Tibial nerve (tissue), 4 donors: ENCODE results near the gene BBC3. TPM values are rescaled to one million over a fixed set of nuclear protein-coding genes. Genes with fewer than 3 reads are reported as not detected.
A peak's percentile ranks its signal among the peaks of the same experiment; 100 is the strongest.
"Not testable (repeated sequence)": the region's sequence is repeated elsewhere in the genome, so short reads cannot be mapped to it uniquely, and the experiment has no call there.

Experiments
- DNase-seq, 2 donors: peaks; one replicate each; pipeline ENCODE4 v3.0.0-alpha.2; 2019; ENCODE audit warnings: low spot score in 2 of 2
- H3K27ac ChIP-seq, 4 donors: fragments of 200-600 bp; sonication (generic) in 3 of 4; one replicate each; pipeline ENCODE4 v1.5.1; 2017 to 2019; ENCODE audit warnings: mild to moderate bottlenecking in 1 of 4
- H3K27me3 ChIP-seq, 2 donors: fragments of 200-600 bp; sonication (generic) in 1 of 2; one replicate each; pipeline versions ENCODE4 v1.5.1 to v1.6.0; 2017 to 2019
- H3K36me3 ChIP-seq, 3 donors: fragments of 200-600 bp; sonication (generic); one replicate each; pipeline ENCODE4 v1.5.1; 2018 to 2019
- H3K4me1 ChIP-seq, 4 donors: fragments of 200-600 bp; sonication (generic) in 3 of 4; one replicate each; pipeline ENCODE4 v1.5.1; 2017 to 2019
- H3K4me3 ChIP-seq, 4 donors: fragments of 200-600 bp; sonication (generic) in 3 of 4; one replicate each; pipeline ENCODE4 v1.5.1; 2017 to 2019; ENCODE audit warnings: mild to moderate bottlenecking in 1 of 4, moderate library complexity in 1 of 4
- H3K9me3 ChIP-seq, 4 donors: fragments of 200-600 bp; sonication (generic) in 3 of 4; one replicate each; pipeline ENCODE4 v1.5.1; 2017 to 2019
- EP300 ChIP-seq, 2 donors: sonication (generic); formaldehyde crosslinking; IDR thresholded peaks; one replicate each; pipeline ENCODE4 v1.6.1; 2017; ENCODE audit warnings: antibody characterized with exemption in 2 of 2, mild to moderate bottlenecking in 1 of 2
- POLR2A ChIP-seq, 2 donors: fragments of 450-650 bp; IDR thresholded peaks; one replicate each; pipeline ENCODE4 v1.6.1; 2017; ENCODE audit warnings: antibody characterized with exemption in 2 of 2, mild to moderate bottlenecking in 2 of 2, moderate library complexity in 2 of 2
- WGBS, 2 donors: methylation state at CpG; one replicate each; pipeline ENCODE4 v1.1.5; 2018; 5-methylcytosine and 5-hydroxymethylcytosine counted together
- total RNA-seq, 4 donors: library from RNA; depleted of rRNA; stranded (reverse); fragments of >200 nt; gene quantifications; one replicate each; pipeline ENCODE4 v1.1.0, GENCODE V29; 2016
- TF ChIP-seq, protein P1 (sequence below), 5 experiments: fragments of 200-600 bp in 3 of 5; fragments of 450-650 bp in 2 of 5; sonication (generic) in 3 of 5; IDR thresholded peaks; one replicate each; pipeline ENCODE4 v1.5.1; 2016 to 2019; ENCODE audit warnings: antibody characterized with exemption in 5 of 5, mild to moderate bottlenecking in 3 of 5, moderate library complexity in 2 of 5

Gene BBC3
- total RNA-seq, 4 donors from 2014 or later: 2.8 to 11.0 (median 6.3) TPM

DNA sequence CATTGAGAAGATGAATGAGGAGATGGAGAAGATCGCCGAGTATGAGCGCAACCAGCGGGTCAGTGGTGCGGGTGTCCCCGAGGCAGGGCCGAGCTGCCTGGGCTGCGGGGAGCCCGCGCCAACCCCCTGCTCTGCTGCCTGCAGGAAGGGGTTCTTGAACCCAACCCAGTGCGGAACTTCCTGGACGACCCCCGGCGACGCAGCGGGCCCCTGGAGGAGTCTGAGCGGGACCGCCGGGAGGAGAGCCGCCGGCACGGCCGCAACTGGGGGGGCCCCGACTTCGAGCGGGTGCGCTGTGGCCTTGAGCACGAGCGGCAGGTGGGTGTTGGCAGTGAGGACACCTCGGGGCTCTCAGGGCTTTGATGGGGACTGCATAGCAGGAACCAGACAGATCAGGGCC, 33.6 kb upstream of the BBC3 start:
- Histone ChIP-seq H3K4me3 (no peak overlapping the region), H3K9me3 (no peaks in the 10 kb centered on the region), H3K36me3 (peaks cover 6 to 99% (median 32%) of the 10 kb centered on the region in 3 donors), H3K27ac (no peak overlapping the region), H3K27me3 (no peaks in the 10 kb centered on the region), H3K4me1 (peaks cover 0 to 13% (median 0%) of the 10 kb centered on the region in 4 donors)
- 92 to 93% methylated on average over 30 of the region's 30 CpGs for WGBS, 2 donors
- DNase-seq: no peak
- TF ChIP-seq EP300 (IDR thresholded peaks at IDR 0.05): no peak
- TF ChIP-seq, protein P1, sequence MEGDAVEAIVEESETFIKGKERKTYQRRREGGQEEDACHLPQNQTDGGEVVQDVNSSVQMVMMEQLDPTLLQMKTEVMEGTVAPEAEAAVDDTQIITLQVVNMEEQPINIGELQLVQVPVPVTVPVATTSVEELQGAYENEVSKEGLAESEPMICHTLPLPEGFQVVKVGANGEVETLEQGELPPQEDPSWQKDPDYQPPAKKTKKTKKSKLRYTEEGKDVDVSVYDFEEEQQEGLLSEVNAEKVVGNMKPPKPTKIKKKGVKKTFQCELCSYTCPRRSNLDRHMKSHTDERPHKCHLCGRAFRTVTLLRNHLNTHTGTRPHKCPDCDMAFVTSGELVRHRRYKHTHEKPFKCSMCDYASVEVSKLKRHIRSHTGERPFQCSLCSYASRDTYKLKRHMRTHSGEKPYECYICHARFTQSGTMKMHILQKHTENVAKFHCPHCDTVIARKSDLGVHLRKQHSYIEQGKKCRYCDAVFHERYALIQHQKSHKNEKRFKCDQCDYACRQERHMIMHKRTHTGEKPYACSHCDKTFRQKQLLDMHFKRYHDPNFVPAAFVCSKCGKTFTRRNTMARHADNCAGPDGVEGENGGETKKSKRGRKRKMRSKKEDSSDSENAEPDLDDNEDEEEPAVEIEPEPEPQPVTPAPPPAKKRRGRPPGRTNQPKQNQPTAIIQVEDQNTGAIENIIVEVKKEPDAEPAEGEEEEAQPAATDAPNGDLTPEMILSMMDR (IDR thresholded peaks at IDR 0.05): no peak
- no peak for TF ChIP-seq POLR2A (IDR thresholded peaks at IDR 0.05)

DNA sequence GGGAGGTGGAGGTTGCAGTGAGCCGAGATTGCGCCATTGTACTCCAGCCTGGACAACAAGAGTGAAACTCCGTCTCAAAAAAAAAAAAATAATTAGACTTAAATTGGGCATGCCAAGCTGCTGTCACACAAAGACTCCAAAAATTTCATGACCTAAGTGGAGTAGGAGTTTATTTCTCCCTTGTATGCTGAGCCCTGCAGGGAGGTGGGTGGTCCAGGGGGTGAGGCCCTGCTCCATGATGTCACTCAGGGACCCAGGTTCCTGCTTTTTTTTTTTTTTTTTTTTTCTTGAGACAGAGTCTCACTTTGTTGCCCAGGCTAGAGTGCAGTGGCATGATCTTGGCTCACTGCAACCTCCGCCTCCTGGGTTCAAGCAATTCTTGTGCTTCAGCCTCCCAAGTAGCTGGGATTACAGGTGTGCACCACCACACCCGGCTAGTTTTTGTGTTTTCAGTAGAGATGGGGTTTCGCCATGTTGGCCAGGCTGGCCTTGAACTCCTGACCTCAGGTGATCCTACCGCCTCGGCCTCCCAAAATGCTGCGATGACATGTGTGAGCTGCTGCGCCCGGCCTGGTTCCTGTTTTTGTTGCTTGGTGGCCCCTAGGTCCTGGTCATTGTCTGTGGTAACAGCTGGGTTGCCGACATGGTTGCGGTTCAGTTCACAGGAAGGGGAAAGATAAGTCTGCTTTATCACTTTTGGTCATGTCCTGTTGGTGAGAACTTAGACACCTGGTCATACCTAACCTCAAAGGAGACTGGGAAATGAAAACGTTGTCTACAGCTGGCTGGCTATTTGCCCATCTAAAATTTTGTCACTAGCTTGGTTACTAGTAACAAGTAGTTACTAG, 31.2 kb upstream of the BBC3 start:
- not testable (repeated sequence) for H3K27ac ChIP-seq, H3K27me3 ChIP-seq, DNase-seq, H3K9me3 ChIP-seq, H3K4me3 ChIP-seq
- Histone ChIP-seq H3K4me1 (peaks cover 0 to 32% (median 18%) of the 10 kb centered on the region in 4 donors), H3K36me3 (peaks cover 6 to 90% (median 34%) of the 10 kb centered on the region in 3 donors)
- 89 to 93% methylated on average over 14 of the region's 14 CpGs for WGBS, 2 donors

DNA sequence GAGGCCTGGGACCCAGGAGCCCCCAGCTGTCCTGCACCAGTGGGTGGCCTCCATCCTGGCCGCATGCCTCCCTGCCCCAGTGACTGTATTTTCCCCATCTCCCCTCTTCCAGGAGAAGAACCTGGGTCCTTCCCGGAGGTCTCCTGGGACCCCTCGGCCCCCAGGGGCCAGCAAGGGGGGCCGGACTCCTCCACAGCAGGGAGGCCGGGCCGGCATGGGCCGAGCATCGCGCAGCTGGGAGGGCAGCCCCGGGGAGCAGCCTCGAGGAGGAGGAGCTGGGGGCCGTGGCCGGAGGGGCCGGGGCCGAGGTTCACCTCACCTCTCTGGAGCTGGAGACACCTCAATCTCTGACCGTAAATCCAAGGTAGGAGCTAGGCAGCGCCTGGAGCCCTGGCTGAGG, 29.5 kb upstream of the BBC3 start:
- Histone ChIP-seq H3K27me3 (no peaks in the 10 kb centered on the region), H3K4me3 (no peak overlapping the region), H3K36me3 (peaks cover 2 to 73% (median 29%) of the 10 kb centered on the region in 3 donors), H3K9me3 (no peaks in the 10 kb centered on the region), H3K27ac (peak overlapping the region in 1 of 4 donors; percentile 6), H3K4me1 (peaks cover 0 to 39% (median 20%) of the 10 kb centered on the region in 4 donors)
- no peak for DNase-seq
- no peak for TF ChIP-seq EP300 (IDR thresholded peaks at IDR 0.05)
- TF ChIP-seq, protein P1 (IDR thresholded peaks at IDR 0.05): no peak
- WGBS, 2 donors: 89 to 91% methylated on average over 16 to 17 of the region's 17 CpGs

DNA sequence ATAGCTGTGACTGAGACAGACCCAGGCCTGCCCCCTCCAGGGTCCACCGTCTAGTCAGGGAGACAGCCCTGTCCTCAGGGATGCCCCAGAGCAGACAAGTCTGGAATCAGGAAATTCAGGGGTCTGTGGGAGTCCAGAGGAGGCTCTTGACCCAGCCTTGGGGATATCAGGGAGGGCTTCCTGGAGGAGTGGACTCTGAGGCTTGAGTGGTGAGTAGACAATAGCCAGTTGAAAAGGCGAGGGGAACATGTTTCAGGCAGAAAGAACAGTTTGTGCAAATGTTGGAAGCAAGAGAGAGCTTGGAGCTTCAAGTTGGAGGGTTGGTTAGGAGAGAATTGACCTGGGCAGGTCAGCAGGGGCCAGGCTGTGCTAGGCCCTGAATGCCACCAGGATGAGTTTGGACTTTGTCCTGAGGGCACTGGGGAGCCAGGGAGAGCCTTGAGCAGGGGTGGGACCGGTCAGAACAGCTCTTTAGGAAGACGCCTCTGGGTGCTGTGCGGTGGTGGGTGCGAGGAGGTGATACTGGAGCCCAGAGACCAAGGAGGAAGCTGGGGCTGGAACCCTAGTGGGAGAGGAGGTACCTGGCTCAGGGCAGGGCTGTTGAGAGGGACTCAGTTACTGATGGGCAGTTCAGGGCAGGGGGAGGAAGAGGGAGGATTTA, 28.0 kb upstream of the BBC3 start:
- Histone ChIP-seq H3K36me3 (peaks cover 0 to 58% (median 16%) of the 10 kb centered on the region in 3 donors), H3K27me3 (no peaks in the 10 kb centered on the region), H3K27ac (peak overlapping the region in 3 of 4 donors; percentile 89 to 98 (median 92)), H3K9me3 (no peaks in the 10 kb centered on the region), H3K4me1 (peaks cover 0 to 43% (median 20%) of the 10 kb centered on the region in 4 donors), H3K4me3 (no peak overlapping the region)
- 85 to 88% methylated on average over 6 of the region's 6 CpGs for WGBS, 2 donors
- no peak for DNase-seq
- TF ChIP-seq, protein P1 (IDR thresholded peaks at IDR 0.05): no peak
- TF ChIP-seq EP300 (IDR thresholded peaks at IDR 0.05) (no peak), POLR2A (IDR thresholded peaks at IDR 0.05) (no peak)

DNA sequence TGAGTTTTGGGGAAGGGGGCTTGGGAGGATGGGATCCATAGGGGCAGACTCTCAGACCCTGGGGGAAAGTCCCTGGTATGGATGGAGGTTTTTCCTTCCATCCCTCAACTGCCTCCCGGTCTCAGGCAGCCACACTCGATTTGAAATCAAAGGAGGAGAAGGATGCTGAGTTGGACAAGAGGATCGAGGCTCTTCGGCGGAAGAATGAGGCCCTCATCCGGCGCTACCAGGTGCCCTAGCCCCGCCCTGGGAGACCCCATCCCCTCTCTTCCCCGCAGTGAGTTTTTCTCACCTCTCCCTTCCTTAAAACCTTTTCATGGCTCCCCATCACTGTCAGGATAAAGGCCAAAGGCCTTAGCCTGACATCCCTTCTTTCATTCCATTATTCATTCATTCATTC, 27.4 kb upstream of the BBC3 start:
- H3K36me3 ChIP-seq: peaks cover 0 to 52% (median 16%) of the 10 kb centered on the region in 3 donors
- no peak for DNase-seq

More for the DNA sequence above, 27.4 kb upstream of the BBC3 start:
- TF ChIP-seq, protein P1 (IDR thresholded peaks at IDR 0.05): no peak
- TF ChIP-seq EP300 (IDR thresholded peaks at IDR 0.05): no peak
- TF ChIP-seq POLR2A (IDR thresholded peaks at IDR 0.05): no peak
- 82 to 83% methylated on average over 9 of the region's 9 CpGs for WGBS, 2 donors
- Histone ChIP-seq H3K27ac (peak overlapping the region; percentile 77 to 98 (median 90)), H3K4me1 (peaks cover 0 to 43% (median 20%) of the 10 kb centered on the region in 4 donors), H3K4me3 (peak overlapping the region in 2 of 4 donors; percentile 69 to 78), H3K9me3 (no peaks in the 10 kb centered on the region), H3K27me3 (no peaks in the 10 kb centered on the region)
